ENCODE results near the gene CKMT2. TPM values are rescaled to one million over a fixed set of nuclear protein-coding genes. Genes with fewer than 3 reads are reported as not detected.

Gene CKMT2
- total RNA-seq, 2 donors from 2014 or later, result 909 to 1,365 TPM

DNA sequence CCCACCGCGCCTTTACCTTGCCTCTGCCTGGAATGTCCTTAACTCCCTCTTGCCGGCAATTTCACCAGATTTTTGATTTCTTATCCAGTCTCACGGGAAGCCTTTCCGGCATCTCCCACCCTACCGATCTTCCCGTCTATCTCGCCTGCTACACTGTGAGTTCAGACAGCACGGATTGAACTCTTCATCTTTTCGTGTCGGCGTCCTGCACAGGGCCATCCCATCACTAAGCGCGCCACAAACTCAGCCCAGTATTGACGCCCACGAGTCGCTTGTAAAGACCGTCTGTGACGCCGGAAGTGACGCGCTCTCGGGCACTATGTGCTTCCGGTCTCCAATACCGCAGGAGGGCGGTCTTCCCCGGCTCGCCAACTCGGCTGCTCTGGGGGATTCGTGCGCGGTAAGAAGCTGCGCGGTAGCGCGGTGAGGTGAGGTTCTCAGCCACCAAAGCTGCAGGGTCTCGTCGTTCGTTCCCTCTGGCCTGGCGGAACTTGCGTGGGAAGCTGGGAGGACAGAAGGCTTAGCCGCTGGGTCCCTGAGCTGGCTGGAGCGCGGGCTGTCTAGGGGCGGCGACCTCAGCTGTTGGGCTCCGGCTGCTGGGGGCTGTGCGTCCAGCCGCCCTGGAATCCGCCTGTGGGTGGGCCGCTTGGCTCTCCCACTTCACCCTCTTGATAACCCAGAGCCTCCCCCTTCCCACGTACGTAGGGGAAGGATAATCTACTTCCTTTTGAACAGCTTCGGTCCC is 68.3 kb downstream of the CKMT2 start, which contains the start of gene ZCCHC9:
ZCCHC9 (plus strand) TSS at position 317 of the 745 bp plus-strand sequence. CDS start 3,171 bp downstream, outside the sequence.
- Histone ChIP-seq H3K4me3 (peak within 1 kb of the TSS; percentile 81 to 95), H3K27me3 (no peaks in the 10 kb centered on the region), H3K36me3 (peaks cover 5% of the 10 kb centered on the region), H3K9me3 (no peaks in the 10 kb centered on the region), H3K4me1 (peaks cover 0 to 34% of the 10 kb centered on the region in 2 donors), H3K27ac (peak within 1 kb of the TSS; percentile 88 to 89)
- DNase-seq (ENCODE audit: low spot score), result peak; percentile 94
- peak in 1 of 2 donors; percentile 53 for TF ChIP-seq CTCF (IDR thresholded peaks at IDR 0.05)

DNA sequence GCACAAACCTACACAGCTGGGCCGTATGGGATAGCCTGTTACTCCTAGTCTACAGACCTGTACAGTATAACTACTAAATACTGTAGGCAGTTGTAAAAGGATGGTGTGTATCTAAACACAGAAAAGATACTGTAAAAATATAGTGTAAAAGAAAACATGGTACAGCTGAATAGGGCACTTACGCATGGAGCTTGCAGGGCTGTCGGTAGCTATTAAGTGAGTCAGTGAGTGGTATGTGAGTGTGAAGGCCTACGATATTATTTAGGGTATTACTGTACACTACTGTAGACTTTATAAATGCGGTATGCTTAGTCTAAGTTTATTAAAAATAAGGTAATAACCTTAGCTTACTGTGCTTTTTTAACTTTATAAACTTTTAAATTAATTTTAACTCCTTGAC is 69.5 kb downstream of the CKMT2 start:
- peak overlapping the region in 1 of 2 donors; percentile 81 for H3K4me3 ChIP-seq
- no peaks in the 10 kb centered on the region for H3K27me3 ChIP-seq
- H3K9me3 ChIP-seq, result no peaks in the 10 kb centered on the region
- peaks cover 0 to 34% of the 10 kb centered on the region in 2 donors for H3K4me1 ChIP-seq
- peaks cover 5% of the 10 kb centered on the region for H3K36me3 ChIP-seq
- DNase-seq (ENCODE audit: low spot score), result no peak
- H3K27ac ChIP-seq, result no peak overlapping the region
- no peak for TF ChIP-seq CTCF (IDR thresholded peaks at IDR 0.05)

DNA sequence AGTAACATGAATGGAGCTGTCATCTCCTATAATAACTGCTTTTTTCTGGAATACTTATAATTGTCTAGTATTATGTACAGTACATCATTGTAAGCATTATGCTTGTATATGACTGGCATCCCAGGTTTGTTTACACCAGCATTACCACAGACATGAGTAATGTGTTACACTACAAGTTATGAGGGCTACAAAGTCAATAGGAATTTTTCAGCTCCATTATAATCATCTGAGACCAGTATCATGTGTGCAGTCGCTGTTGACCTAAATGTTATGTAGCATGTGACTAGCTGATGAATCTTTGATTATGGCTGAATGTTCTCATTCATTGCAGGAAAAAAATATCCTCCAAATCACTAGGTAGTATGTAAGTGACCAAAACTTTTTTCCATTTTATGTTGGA is 70.4 kb downstream of the CKMT2 start:
- Histone ChIP-seq H3K4me1 (peaks cover 0 to 29% of the 10 kb centered on the region in 2 donors), H3K9me3 (no peaks in the 10 kb centered on the region), H3K27me3 (no peaks in the 10 kb centered on the region), H3K36me3 (peaks cover 8% of the 10 kb centered on the region), H3K27ac (no peak overlapping the region), H3K4me3 (no peak overlapping the region)
- TF ChIP-seq CTCF (IDR thresholded peaks at IDR 0.05), result no peak
- DNase-seq (ENCODE audit: low spot score), result no peak

DNA sequence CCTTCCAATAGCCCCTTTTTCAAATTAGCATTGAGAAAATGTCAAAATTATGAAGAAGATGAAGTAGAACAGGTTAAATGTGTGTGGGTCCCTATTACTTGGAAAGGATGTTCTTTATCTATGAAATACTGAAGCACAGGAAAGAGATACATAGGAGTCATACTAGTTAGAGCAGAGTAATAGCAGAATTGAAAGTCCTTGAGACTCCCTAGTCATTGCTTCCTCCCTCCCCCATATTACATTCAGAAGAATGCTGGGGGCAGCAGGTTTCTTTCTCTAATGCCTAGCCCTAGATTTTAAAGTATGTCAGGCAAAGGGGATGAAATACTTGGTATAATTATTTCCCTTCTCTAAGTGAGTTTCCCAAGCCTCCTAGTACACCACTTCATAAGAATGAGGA is 72.7 kb downstream of the CKMT2 start:
- TF ChIP-seq CTCF (IDR thresholded peaks at IDR 0.05), result no peak
- no peaks in the 10 kb centered on the region for H3K27me3 ChIP-seq
- peaks cover 29% of the 10 kb centered on the region for H3K36me3 ChIP-seq
- no peak overlapping the region for H3K27ac ChIP-seq
- DNase-seq (ENCODE audit: low spot score), result no peak
- no peak overlapping the region for H3K4me3 ChIP-seq
- no peaks in the 10 kb centered on the region for H3K9me3 ChIP-seq
- H3K4me1 ChIP-seq, result peaks cover 0 to 11% of the 10 kb centered on the region in 2 donors

DNA sequence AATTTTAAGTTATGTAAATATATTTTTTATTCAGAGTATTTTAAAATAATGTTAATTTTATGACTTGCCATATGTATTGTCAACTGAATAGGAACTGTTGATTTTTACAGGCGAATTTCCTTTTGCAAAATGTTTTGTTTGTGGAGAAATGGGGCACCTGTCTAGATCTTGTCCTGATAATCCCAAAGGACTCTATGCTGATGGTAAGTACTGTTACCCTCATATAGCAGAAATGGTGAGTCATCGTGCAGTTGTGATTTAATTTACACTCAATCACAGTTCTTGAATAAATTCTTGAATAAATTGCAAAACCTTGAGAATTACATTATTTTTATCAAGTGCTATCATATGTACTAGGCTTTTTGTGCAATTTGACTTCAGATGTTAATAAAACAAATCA is 75.7 kb downstream of the CKMT2 start:
- Histone ChIP-seq H3K4me3 (no peak overlapping the region), H3K36me3 (peaks cover 58% of the 10 kb centered on the region)
- no peak for TF ChIP-seq CTCF (IDR thresholded peaks at IDR 0.05)

More for the DNA sequence above, 75.7 kb downstream of the CKMT2 start:
- no peaks in the 10 kb centered on the region for H3K27me3 ChIP-seq
- no peaks in the 10 kb centered on the region for H3K9me3 ChIP-seq
- H3K4me1 ChIP-seq, result no peaks in the 10 kb centered on the region
- H3K27ac ChIP-seq, result no peak overlapping the region
- DNase-seq (ENCODE audit: low spot score), result no peak

Data from right atrium auricular region (tissue), 2 donors.